Kidney (tissue), 14 donors: ENCODE measurements around the gene AP3S1. TPM values are rescaled to one million over a fixed set of nuclear protein-coding genes. Genes with fewer than 3 reads are reported as not detected.
"Not testable (repeated sequence)": the region's sequence is repeated elsewhere in the genome, so short reads cannot be mapped to it uniquely, and the experiment has no call there.

Source experiments
- DNase-seq, 5 donors: peaks; one replicate each; pipeline ENCODE4 v3.0.0-alpha.2; 2013 to 2020
- FAIRE-seq: peaks from 2 replicates; lab custom pipeline; 2012; peaks lifted over from hg19 to GRCh38; lab: Jason Lieb, UNC
- H3K27ac ChIP-seq, 2 donors: one replicate each; pipeline ENCODE4 v1.7.0; 2013; ENCODE audit warnings: low read depth in 2 of 2, low read length in 2 of 2, inconsistent platforms in 1 of 2
- H3K27me3 ChIP-seq: one replicate; pipeline ENCODE4 v1.7.1; 2013; ENCODE audit warnings: low read length, inconsistent platforms; ENCODE audit not compliant: control insufficient read depth, insufficient read depth
- H3K36me3 ChIP-seq, 3 donors: one replicate each; pipeline versions ENCODE4 v1.7.0 to v1.7.1; 2013; ENCODE audit warnings: low read length in 3 of 3, control low read depth in 1 of 3, inconsistent platforms in 1 of 3; ENCODE audit not compliant: insufficient read depth in 3 of 3, control insufficient read depth in 2 of 3
- H3K4me1 ChIP-seq, 3 donors: one replicate each; pipeline versions ENCODE4 v1.7.0 to v1.7.1; 2013; ENCODE audit warnings: low read length in 3 of 3, inconsistent platforms in 1 of 3, low read depth in 1 of 3; ENCODE audit not compliant: control insufficient read depth in 2 of 3, insufficient read depth in 2 of 3
- H3K4me3 ChIP-seq, 3 donors: one replicate each; pipeline versions ENCODE4 v1.7.0 to v1.8.1; 2013; ENCODE audit warnings: low read length in 3 of 3, control low read depth in 1 of 3, inconsistent platforms in 1 of 3
- H3K9ac ChIP-seq, 3 donors: one replicate each; pipeline versions ENCODE4 v1.7.0 to v1.7.1; 2013; ENCODE audit warnings: low read length in 3 of 3, control low read depth in 1 of 3, inconsistent platforms in 1 of 3
- H3K9me3 ChIP-seq, 3 donors: one replicate each; pipeline versions ENCODE4 v1.7.0 to v1.7.1; 2013; ENCODE audit warnings: low read length in 3 of 3, control low read depth in 1 of 3, inconsistent platforms in 1 of 3; ENCODE audit not compliant: control insufficient read depth in 2 of 3, insufficient read depth in 1 of 3
- intact Hi-C: fragments of 100-400 bp; cut with DNase I; formaldehyde crosslinking; loops from one replicate; pipeline ENCODE4 v1.11.1; 2022
- polyA plus RNA-seq: library from polyadenylated mRNA; stranded (reverse); fragments of 350-450 nt; fragmentation: Illumina TruSeq; extraction: RNeasy Lipid Tissue Mini Kit (QIAGEN cat#74804); gene quantifications from one replicate; pipeline ENCODE4 v1.2.3, GENCODE V29; 2014; ENCODE audit warnings: low read depth, low replicate concordance; ENCODE audit not compliant: insufficient read depth
- total RNA-seq: library from RNA; stranded (reverse); fragmentation: NEBNext Ultra II Directional; extraction: Animal tissue kit (Norgen Biotek cat#: 25700); gene quantifications from one replicate; pipeline ENCODE4 v1.2.1, GENCODE V29; 2021
- TF ChIP-seq, protein P1 (sequence below): IDR thresholded peaks from 3 replicates; pipeline ENCODE4 v1.5.1; 2012; ENCODE audit warnings: mild to moderate bottlenecking, moderate library complexity, borderline replicate concordance; ENCODE audit not compliant: insufficient read depth; ENCODE audit errors: extremely low read depth
- donor health status: control.
- donor health status: control.
- donor health status: control.
- donor health status: control.
- donor health status: control.
- donor health status: DM: yes; HTN: yes; CAD: no.
- donor health status: Normal renal cell carcinoma (clear cell type).

AP3S1 gene
- total and polyA plus RNA-seq, 2 donors from 2014 or later = 50.2 to 54.1 TPM

DNA sequence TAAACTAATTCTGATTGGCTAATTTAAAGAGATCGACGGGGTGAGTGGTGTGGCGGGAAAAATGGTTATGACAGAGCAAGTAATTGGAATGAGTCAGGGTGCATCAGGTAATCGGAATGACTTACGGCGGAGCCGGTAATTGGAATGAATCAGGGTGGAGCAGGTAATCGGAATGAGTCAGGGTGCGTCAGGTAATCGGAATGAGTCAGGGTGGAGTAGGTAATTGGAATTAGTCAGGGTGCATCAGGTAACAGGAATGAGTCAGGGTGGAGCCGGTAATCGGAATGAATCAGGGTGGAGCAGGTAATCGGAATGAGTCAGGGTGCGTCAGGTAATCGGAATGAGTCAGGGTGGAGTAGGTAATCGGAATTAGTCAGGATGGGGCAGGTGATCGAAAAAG, 88.4 kb downstream of the AP3S1 start:
- DNase-seq, H3K4me3 ChIP-seq, FAIRE-seq, H3K27ac ChIP-seq, H3K27me3 ChIP-seq, H3K36me3 ChIP-seq, H3K9ac ChIP-seq, H3K9me3 ChIP-seq, H3K4me1 ChIP-seq, intact Hi-C loops: not testable (repeated sequence)

DNA sequence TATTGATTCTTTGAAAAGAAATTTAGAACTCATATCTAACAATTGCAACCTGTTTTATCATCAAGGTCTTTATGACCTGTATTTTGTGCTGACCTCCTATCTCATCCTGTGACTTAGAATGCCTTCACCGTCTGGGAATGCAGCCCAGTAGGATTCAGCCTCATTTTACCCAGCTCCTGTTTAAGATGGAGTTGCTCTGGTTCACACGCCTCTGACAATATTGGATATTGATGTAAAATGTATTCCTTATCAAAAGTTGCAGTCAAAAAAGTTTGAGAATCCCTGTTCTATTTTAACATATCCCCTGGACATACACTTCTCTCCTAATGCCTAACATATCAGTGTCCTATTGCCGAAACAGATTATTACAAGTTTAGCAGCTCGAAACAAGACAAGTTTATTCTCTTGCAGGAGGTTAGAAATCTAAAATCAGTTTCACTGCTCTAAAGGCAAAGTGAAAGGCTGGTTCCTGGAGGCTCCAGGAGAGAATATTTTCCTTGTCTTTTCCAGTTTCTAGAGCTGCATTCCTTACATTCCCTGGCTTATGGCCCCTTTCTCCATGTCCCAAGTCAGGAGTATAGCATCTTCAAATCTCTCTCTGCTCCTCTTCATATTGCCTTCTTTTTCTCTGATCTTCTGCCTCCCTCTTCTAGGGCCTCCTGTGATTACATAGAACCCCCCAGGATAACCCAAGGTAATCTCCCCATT, 89.0 kb downstream of the AP3S1 start:
- Histone ChIP-seq H3K9ac (no peak overlapping the region), H3K27ac (no peak overlapping the region), H3K27me3 (no peaks in the 10 kb centered on the region), H3K9me3 (no peaks in the 10 kb centered on the region), H3K4me3 (no peak overlapping the region), H3K36me3 (no peaks in the 10 kb centered on the region), H3K4me1 (no peaks in the 10 kb centered on the region)
- DNase-seq = no peak
- intact Hi-C loops = no loop called here
- FAIRE-seq = no peak
- TF ChIP-seq, protein P1, sequence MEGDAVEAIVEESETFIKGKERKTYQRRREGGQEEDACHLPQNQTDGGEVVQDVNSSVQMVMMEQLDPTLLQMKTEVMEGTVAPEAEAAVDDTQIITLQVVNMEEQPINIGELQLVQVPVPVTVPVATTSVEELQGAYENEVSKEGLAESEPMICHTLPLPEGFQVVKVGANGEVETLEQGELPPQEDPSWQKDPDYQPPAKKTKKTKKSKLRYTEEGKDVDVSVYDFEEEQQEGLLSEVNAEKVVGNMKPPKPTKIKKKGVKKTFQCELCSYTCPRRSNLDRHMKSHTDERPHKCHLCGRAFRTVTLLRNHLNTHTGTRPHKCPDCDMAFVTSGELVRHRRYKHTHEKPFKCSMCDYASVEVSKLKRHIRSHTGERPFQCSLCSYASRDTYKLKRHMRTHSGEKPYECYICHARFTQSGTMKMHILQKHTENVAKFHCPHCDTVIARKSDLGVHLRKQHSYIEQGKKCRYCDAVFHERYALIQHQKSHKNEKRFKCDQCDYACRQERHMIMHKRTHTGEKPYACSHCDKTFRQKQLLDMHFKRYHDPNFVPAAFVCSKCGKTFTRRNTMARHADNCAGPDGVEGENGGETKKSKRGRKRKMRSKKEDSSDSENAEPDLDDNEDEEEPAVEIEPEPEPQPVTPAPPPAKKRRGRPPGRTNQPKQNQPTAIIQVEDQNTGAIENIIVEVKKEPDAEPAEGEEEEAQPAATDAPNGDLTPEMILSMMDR = no peak

DNA sequence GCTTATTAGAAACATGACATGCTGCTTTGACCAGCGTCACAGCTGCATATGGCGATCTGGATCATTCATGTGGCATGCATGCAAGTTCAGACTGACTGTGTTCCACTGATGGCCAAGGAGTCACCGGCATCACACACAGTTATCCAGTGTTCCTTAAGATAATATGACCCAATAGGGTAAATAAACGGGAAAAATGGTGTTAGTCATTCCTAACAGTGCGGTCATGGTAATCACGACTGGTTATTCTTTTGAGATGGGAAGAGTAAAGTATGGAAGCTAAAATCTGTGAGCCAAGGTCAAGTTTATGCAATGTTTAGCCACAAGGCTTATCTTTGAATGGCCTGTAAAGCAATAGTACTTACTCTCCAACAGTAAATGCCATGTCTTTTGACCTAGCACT, 91.3 kb downstream of the AP3S1 start:
- no peak overlapping the region for H3K9ac ChIP-seq
- H3K36me3 ChIP-seq = no peaks in the 10 kb centered on the region
- H3K4me3 ChIP-seq = no peak overlapping the region
- no peaks in the 10 kb centered on the region for H3K4me1 ChIP-seq
- no peaks in the 10 kb centered on the region for H3K27me3 ChIP-seq
- no peak overlapping the region for H3K27ac ChIP-seq
- FAIRE-seq (no peak), DNase-seq (no peak)
- no peaks in the 10 kb centered on the region for H3K9me3 ChIP-seq
- TF ChIP-seq, protein P1 = no peak
- intact Hi-C loops = no loop called here

DNA sequence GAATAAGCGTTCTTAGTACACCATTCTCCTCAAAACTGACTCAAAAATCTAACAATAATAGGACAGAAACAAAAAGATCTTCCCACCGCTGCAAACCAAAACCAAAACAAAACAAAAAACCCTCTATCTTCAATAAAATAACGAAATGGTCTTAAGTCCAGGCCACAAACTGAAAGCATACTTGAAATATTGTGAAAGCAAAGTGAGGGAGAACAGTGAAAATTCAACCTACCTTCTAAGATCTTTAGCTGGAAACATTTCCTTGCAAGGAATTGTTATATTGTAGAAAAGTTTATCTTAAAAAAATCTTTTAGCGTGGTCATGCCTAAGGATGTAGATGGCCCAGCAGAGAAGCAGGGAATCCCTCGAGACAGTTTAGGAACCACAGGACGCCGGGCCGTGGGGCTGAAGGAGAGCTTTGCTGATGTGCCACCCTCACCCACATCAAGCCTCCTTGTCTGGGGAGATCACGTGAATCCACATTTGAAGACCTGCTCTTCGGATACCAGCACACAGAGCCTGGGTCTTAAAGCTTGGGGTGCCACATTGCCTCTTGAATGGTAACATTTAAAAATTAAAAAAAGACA, 92.7 kb downstream of the AP3S1 start:
- TF ChIP-seq, protein P1 = no peak
- Histone ChIP-seq H3K4me1 (no peaks in the 10 kb centered on the region), H3K9ac (no peak overlapping the region), H3K9me3 (no peaks in the 10 kb centered on the region), H3K27me3 (no peaks in the 10 kb centered on the region), H3K4me3 (no peak overlapping the region), H3K27ac (no peak overlapping the region), H3K36me3 (no peaks in the 10 kb centered on the region)
- intact Hi-C loops = no loop called here
- DNase-seq (no peak), FAIRE-seq (no peak)
